ENCODE results near the gene PIP4K2C. TPM values are rescaled to one million over a fixed set of nuclear protein-coding genes. Genes with fewer than 3 reads are reported as not detected.

Gene PIP4K2C
- total RNA-seq, 1 donor from 2014 or later, result 46.3 TPM

DNA sequence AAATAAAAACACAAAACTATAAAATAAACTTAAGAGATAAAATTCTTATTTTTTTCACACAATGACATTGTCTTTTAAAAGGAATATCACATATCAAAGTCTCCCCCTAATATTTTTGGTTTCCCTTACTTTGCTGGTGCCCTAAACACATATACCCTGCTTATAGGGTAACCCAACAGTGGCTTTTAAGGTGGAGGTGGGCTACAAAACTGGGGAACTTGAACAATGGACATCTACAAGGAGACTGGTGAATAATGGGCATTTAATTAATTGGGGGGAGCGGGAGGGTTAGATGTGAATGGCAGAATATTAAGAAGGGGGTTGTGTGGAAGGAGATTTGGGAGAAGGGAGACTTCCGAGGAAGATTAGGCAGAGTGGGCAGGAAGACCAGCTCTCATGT lies 32.4 kb downstream of the PIP4K2C start:
- Histone ChIP-seq H3K4me3 (ENCODE audit: low read depth, low read length) (no peak overlapping the region), H3K27me3 (ENCODE audit: control insufficient read depth, insufficient read depth, low read length) (peaks cover 72% of the 10 kb centered on the region), H3K36me3 (ENCODE audit: control insufficient read depth, insufficient read depth, low read length) (no peaks in the 10 kb centered on the region)
- DNase-seq (ENCODE audit: low read depth), result no peak
- no peak for FAIRE-seq
- TF ChIP-seq, protein P1, sequence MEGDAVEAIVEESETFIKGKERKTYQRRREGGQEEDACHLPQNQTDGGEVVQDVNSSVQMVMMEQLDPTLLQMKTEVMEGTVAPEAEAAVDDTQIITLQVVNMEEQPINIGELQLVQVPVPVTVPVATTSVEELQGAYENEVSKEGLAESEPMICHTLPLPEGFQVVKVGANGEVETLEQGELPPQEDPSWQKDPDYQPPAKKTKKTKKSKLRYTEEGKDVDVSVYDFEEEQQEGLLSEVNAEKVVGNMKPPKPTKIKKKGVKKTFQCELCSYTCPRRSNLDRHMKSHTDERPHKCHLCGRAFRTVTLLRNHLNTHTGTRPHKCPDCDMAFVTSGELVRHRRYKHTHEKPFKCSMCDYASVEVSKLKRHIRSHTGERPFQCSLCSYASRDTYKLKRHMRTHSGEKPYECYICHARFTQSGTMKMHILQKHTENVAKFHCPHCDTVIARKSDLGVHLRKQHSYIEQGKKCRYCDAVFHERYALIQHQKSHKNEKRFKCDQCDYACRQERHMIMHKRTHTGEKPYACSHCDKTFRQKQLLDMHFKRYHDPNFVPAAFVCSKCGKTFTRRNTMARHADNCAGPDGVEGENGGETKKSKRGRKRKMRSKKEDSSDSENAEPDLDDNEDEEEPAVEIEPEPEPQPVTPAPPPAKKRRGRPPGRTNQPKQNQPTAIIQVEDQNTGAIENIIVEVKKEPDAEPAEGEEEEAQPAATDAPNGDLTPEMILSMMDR (IDR thresholded peaks at IDR 0.05; ENCODE audit: insufficient read depth, low read length, severe bottlenecking), result no peak

GRCh38 chr12:57623811-57624390 lies 32.9 kb downstream of the PIP4K2C start:
- DNase-seq (ENCODE audit: low read depth), result no peak
- peaks cover 77% of the 10 kb centered on the region for H3K27me3 ChIP-seq (ENCODE audit: control insufficient read depth, insufficient read depth, low read length)
- TF ChIP-seq, protein P1 (IDR thresholded peaks at IDR 0.05; ENCODE audit: insufficient read depth, low read length, severe bottlenecking), result no peak

DNA sequence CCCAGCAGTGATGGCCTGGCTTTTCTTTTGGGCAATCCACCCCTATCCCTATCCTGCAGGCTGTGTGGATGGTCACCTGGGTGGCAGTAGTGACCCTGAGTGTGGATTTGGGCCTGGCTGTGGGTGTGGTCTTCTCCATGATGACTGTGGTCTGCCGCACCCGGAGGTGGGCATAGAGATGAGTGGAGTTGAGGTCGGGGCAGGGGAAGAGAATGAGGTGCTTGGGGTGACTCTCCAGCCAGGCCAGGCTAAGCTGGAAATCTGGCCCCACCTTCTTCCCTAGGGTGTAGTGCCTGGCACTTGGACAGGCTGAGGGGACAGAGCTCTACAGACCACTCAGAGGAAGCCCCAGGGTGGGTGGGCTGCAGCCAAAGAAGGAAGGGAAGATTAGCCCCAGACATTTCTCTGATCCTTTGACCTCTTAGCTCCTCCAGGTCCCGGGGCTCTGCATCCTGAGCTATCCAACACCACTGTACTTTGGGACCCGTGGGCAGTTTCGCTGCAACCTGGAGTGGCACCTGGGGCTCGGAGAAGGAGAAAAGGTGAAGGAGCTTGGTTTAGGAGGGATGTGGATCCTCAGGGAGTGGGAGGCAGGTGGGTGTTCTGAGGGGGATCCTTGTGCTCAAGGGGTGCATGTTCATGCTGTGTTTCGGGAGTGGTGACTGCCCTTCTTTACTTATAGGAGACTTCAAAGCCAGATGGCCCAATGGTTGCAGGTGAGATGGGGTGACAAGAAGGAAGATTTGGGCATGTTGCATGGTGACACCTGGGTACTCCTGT lies 33.6 kb downstream of the PIP4K2C start:
- no peak for FAIRE-seq
- no peak overlapping the region for H3K4me3 ChIP-seq (ENCODE audit: low read depth, low read length)
- H3K27me3 ChIP-seq (ENCODE audit: control insufficient read depth, insufficient read depth, low read length), result peaks cover 71% of the 10 kb centered on the region
- TF ChIP-seq, protein P1 (IDR thresholded peaks at IDR 0.05; ENCODE audit: insufficient read depth, low read length, severe bottlenecking), result no peak
- no peak for DNase-seq (ENCODE audit: low read depth)
- no peaks in the 10 kb centered on the region for H3K36me3 ChIP-seq (ENCODE audit: control insufficient read depth, insufficient read depth, low read length)

More at GRCh38 chr12:57623811-57624390, 32.9 kb downstream of the PIP4K2C start:
- H3K4me3 ChIP-seq (ENCODE audit: low read depth, low read length), result no peak overlapping the region
- H3K36me3 ChIP-seq (ENCODE audit: control insufficient read depth, insufficient read depth, low read length), result no peaks in the 10 kb centered on the region
- no peak for FAIRE-seq

DNA sequence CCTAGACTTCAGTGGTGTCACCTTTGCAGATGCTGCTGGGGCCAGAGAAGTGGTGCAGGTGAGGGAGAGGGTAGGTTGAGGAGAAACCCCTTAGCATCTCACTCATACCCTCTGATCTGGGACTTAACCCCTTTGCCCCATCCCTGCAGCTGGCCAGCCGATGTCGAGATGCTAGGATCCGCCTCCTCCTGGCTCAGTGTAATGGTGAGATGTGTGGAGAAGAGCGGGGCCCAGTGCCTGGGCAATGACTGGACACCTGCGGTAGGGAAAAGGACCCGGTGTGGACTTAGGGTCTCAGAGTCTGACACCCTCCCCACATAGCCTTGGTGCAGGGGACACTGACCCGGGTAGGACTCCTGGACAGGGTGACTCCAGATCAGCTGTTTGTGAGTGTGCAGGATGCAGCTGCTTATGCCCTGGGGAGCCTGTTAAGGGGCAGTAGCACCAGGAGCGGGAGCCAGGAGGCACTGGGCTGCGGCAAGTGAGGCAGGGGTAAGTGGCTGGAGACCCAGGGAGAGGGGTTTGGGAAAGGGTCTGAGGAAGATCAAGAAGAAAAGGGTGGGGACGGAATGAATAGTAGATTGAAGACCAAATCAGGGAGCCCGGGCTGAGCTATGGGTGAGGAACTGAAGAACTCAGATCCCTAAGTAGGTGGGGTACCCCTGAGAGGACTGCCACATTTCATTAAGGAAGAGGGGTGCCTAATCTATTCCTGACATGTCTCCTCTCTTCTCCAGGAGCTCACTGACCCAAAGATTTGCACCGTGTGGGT lies 34.5 kb downstream of the PIP4K2C start:
- no peak for DNase-seq (ENCODE audit: low read depth)
- H3K4me3 ChIP-seq (ENCODE audit: low read depth, low read length), result no peak overlapping the region
- TF ChIP-seq, protein P1 (IDR thresholded peaks at IDR 0.05; ENCODE audit: insufficient read depth, low read length, severe bottlenecking), result no peak
- H3K27me3 ChIP-seq (ENCODE audit: control insufficient read depth, insufficient read depth, low read length), result peaks cover 63% of the 10 kb centered on the region
- no peaks in the 10 kb centered on the region for H3K36me3 ChIP-seq (ENCODE audit: control insufficient read depth, insufficient read depth, low read length)
- FAIRE-seq, result no peak

DNA sequence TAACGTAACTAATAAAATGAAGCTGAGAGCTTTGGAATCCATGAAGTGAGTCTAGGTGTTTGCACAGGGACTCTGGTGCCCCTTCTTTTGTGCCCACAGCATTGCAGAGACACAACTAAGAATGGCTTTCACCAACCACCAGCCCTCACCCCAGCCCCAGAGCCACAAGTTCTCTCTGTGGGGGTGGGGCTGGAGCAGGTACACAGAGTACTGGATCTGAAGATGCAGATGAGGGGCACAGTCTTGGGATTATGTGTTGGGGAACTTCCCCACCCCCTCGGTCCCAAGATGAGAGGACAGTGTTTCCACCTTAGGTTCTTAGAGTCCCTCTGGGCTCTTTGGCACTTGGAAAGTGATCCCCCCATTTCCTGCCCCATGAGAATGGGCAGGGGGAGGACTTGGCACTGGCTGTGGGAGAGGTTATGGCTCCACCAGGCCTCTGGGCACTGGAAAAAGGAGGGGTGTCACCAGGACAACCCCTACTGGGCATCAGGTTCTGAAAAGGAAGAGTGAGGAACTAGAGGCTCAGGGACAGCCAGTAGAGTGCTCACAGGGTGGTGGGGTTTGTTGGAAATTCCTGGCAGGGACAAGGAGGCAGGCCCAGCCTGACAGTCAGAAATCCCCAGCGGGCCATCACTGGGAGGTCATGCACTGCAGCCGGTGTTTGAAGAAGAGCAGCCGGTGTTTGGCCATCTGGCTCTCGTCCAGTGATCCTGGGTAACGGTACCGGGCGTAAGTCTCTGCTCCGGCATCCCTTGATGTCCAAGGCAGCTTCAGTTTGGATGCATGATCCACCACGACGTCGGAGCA lies 35.3 kb downstream of the PIP4K2C start:
- H3K36me3 ChIP-seq (ENCODE audit: control insufficient read depth, insufficient read depth, low read length), result no peaks in the 10 kb centered on the region
- DNase-seq (ENCODE audit: low read depth), result no peak
- H3K4me3 ChIP-seq (ENCODE audit: low read depth, low read length), result no peak overlapping the region
- no peak for FAIRE-seq
- TF ChIP-seq, protein P1 (IDR thresholded peaks at IDR 0.05; ENCODE audit: insufficient read depth, low read length, severe bottlenecking), result no peak
- H3K27me3 ChIP-seq (ENCODE audit: control insufficient read depth, insufficient read depth, low read length), result peaks cover 54% of the 10 kb centered on the region

Measured in bronchial epithelial cell (primary cell).